NOMO-1 (cell line): Measurements from ENCODE around the gene KRT83.
"Not testable (repeated sequence)": the region's sequence is repeated elsewhere in the genome, so short reads cannot be mapped to it uniquely, and the experiment has no call there.

Experiments used
- DNase-seq, 2 experiments: peaks; one replicate each; lab custom pipeline; 2025; ENCODE audit not compliant: unreplicated experiment in 2 of 2; lab: John Stamatoyannopoulos, UW

KRT83 gene

DNA sequence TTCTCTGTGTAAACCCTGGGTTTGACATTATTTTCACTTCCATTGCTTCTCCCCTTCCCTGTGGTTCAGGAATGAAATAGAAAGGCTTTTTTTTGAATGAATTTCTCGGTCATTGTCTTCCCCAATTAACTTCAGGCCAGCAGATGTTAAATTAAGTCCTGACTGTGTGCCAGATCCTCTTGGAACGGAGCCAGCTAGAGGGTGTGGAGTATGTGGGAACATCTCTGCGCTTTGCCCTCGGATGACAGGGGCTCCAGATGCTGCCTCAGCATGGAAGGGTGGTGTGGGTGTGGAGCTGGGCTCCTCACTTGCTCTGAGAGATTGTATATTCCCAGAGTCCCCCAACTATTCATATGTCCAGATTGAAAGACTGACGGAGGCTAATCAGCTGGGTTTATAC lies 33.0 kb upstream of the KRT83 start:
- no peak for DNase-seq

DNA sequence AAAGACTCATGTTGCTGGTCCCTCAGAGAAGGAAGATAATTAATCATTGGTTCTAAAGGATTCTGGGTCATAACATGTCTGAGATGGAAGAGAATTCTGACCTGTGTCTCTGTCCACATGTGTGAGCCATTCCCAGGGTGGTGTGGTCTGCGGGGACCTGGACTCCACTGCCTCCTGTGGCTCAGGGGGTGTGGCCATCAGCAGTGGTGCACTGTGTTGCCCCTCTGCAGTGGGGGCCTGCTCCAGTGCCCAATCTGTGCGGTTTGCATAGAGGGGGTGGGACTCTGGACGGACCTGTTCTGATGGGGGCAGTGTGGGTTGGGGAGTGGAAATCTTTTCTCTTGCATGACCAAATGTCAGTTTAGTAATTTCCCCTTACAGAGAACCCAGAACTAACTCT lies 32.6 kb upstream of the KRT83 start:
- DNase-seq = no peak

DNA sequence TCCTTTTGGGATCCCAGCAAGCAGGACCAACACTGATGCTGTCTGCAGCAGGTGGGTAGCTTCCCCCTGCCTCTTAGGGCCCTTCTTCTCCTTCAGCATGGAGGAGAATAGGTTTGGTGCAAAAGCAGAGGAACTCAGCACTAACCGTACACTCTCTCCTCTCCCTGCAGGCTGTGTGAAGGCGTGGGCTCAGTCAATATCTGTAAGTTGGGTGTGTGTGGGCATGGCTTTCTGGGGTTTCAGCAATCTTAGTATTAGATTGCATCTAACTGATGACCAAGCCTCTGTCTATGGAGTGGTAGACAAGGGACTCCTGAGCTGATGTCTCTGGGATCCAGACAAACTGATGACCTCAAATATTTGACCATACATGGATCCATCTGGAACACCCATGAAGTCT lies 31.8 kb upstream of the KRT83 start:
- no peak for DNase-seq

DNA sequence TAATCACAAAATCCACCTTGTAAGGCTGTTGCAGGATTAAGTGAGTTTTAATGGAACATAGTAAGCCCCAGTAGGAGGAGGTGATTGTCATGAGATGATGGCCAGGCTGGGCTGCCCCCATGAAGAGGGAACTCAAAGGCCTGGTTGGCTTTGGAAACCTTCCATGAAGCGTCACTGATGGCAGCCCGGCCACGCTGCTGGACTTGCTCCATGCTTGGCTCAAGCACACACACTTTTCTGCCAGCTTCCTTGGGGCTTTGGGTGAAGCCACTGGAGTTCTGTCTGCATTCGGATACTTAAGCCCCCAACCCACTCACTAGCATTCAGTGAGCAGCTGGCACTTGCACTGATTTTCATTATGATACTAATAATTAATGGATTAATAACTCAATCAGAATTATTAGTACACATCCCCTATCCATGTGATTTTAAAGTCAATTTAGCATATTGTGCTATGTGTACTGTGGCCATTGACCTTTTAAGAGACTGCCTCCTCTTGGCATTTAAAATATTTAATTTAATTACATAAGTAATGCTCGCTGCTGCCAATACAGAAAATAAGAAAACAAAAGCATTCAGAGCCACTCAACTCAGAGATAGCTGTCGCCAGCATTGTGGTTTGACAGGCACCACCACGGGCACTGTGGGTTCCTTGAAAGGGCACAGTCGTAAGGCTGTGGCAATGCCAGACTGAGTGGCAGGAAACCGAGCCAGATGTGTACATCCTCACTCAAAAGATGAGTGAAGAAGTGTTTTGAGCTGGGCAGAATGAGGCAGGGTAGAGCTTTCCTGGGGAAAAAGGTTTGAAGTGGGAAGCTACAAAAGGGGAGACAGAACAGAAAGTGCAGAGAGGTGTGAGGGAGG lies 30.2 kb upstream of the KRT83 start:
- no peak for DNase-seq

DNA sequence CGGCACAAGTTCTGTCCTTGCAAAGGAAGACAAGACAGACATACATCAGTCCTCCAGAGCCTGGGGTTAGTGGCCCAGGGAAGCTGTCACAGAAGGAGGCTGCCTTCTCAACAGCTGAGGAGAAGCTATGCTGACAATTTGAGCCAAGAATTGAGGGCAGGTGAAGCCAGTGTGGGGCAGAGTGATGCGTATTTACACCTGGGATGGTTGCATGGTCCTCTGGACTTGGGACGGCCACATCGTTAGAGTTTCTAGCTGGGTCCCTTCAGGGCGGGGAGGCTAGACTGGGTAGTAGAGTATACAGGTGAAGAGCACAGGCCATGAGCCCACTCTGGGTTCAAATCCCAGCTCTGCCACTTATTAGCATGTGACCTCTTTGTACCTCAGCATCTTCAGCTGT lies 29.6 kb upstream of the KRT83 start:
- no peak for DNase-seq

DNA sequence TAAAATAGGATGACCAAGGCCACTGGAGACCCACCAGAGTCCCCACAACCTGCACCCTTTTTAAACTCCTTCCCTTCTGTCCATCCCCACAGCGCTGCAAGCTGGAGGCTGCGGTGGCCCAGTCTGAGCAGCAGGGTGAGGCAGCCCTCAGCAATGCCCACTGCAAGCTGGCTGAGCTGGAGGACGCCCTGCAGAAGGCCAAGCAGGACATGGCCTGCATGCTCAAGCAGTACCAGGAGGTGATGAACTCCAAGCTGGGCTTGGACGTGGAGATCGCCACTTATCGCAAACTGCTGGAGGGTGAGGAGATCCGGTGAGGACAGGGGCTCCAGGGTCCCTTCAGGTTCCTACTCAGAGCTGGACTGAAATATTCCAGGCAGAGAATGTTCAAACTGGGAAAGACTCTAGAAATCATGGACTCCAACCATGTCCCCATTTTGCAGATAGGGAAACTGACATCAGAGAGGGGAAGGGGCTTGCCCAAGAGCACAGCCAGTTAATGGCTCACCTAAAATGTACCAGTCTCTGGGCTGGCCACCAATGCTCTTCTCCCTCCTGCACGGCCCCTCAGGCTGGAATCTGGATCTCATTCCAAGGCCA lies 28.9 kb upstream of the KRT83 start:
- no peak for DNase-seq

DNA sequence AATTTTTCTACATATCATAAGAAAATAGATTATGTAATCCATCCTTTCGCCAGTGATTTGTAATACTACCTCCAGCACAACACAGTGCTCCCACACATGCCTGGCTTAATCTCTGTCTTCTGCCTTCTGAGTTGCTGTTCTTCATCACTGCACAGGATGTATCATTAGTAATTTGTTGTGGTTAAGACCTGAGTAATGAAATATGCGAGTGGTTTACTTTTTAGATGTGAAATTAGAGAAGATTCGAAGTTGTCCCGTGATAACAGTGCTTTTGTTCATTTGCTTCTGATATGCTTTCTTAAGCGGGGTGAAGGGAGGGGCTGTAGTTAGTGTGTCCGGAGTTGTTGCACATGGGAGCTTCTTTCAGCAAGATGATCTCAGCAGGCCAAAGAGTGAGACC lies 28.0 kb upstream of the KRT83 start:
- DNase-seq = no peak

DNA sequence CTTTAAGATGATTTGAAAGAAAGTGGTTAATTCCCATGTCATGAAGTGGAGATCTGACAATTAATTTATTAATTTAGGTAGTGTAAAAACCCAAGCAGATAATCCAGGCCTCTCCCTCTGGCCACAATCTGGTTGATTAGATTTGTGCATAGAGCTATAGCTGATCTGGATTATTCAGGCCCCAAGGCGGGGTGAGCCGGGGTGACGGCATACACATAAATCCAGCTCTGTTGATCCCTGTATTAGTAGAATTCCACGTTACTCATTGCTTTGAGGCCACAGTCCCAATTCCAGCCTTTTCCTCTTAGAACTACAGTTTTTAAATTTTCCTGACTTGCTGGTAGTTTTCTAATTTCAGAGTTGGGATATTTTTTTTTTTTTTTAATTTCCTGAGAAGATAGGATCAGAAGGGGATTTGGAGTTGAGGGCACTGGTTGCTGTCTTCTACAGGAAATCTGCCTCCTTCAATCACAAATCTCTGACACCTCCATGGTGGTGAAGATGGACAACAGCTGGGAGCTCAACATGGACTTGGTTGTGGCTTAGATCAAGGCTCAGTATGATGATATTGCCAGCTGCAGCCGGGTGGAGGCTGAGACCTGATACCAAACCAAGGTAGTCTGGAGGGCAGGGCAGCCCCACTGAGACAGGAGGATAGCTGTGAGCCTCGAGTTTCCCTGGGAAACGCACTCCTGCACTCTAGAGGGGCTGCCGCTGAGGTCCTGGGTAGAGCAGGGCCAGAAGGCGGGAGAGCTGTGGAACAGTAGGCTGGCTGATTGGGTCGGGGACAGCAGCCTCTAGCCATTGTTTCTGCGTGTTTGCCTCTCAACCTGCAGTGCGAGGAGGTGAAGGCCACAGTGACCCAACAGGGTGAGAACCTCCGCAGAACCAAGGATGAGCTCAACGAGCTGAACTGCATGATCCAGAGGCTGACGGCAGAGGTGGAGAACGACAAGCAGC lies 26.6 kb upstream of the KRT83 start:
- no peak for DNase-seq

DNA sequence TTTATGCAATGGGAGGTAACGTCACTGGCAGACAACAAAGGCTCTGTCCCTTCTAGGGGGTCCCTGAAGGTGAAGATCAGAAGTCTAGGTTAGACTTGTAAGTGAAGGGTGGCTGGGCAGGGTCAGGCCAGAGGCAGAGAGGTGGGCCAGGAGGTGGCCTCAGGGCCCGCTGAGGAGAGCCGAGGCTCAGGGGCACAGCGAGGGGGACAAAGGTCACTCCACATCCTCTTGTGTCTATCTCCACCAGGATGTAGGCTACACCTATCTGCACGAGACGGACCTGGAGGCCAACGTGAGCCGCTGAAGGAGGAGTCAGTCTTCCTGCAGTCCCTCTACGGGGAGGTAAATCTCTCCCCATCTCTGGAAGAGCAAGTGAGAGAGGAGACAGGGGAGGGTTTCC lies 25.8 kb upstream of the KRT83 start:
- DNase-seq = no peak

DNA sequence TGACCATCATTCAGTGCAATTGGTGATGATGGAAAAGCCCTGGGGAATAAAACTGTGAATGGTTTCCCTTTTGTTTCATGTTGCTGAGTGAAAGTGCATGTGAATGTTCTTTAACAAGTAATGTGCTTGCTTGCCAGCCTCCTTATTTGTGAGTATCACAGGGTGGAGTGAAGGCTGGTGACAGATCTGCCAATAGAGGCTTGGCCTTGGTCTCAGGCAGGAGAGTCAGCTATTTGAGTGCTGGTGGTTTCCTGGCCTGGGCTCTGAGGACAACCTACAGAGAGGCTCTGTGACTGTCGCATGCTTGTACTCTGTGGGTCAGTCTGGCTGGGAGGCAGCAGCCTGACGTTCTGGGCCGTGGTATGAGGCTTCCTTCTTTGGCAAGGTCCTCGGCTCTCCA lies 25.4 kb upstream of the KRT83 start:
- DNase-seq = no peak

DNA sequence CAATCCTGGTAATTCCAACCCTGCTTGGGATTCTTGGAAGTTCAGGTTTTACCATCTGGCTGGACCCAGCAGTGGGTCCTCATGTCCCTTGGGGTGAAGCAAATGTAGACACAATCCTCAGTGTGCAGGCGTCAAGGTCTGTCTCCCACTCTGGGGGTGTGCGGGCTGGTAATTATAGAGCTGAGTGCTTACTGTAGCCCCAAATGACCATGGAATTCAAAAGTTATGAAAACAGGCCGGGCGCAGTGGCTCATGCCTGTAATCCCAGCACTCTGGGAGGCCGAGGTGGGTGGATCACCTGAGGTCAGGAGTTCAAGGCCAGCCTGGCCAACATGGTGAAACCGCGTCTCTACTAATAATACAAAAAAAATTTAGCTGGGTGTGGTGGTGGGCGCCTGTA lies 23.8 kb upstream of the KRT83 start:
- not testable (repeated sequence) for DNase-seq

DNA sequence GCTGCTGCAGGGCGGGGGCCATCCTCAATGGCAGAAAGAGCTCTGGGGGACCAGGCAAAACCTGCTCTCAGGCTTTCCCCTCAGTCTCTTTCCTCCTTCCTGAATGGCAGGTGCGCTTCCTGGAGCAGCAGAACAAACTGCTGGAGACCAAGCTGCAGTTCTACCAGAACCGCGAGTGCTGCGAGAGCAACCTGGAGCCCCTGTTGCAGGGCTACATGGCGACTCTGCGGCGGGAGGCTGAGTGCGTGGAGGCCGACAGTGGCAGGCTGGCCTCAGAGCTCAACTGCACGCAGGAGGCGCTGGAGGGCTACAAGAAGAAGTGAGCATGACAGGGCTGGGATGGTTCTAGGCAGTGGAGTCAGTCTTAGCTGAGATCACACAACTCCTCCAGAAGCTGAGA lies 22.9 kb upstream of the KRT83 start:
- no peak for DNase-seq

DNA sequence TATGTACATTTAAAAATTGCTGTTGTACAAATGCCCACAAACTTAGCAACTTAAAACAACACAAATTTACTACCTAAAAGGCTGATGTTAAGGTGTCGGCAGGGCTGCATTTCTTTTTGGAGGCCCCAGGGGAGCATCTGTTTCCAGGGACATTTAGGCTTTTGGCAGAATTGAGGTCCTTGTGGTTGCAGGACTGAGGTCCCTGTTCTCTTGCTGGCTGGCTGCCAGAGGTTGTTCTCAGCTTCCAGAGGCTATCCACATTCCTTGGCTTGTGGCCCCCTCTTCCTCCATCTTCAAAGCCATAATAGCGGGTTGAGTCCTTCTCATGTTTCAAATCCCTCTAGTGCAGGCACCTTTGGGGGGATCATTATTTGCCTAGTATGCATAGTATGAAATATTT lies 22.4 kb upstream of the KRT83 start:
- DNase-seq = no peak

DNA sequence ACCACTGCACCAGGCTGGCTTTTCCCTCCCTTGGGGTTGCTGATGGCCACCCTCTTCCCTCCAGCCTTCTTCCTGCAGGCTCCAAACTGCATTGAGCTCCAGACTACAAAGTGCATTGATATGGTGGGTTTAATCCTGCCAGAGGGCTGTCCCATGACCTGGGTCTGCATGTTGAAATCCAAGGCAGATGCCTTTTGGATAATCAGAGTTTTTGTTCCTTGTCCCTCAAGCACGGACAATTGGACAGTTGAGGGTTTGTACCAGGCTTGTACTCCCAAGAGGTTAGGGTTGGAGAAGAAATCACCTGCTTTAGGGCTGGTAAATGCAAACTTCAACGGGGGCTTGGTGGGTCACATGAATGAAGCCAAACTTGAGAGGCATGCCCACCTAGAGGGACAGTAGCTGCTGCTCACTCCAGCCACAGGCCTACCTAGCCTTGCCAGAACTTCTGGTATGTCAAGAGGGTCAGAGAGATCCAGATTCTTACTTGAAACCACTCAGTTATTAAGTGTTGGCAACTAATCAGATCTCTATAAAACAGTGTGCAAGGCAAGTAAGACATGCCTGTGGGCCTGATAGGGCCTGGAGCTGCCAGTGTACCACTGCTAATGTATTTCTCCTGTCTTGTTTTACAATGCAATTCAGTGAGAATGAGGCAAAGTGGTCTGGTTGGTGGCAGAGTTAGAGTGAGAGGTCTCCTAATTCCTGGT lies 21.7 kb upstream of the KRT83 start:
- DNase-seq = no peak

DNA sequence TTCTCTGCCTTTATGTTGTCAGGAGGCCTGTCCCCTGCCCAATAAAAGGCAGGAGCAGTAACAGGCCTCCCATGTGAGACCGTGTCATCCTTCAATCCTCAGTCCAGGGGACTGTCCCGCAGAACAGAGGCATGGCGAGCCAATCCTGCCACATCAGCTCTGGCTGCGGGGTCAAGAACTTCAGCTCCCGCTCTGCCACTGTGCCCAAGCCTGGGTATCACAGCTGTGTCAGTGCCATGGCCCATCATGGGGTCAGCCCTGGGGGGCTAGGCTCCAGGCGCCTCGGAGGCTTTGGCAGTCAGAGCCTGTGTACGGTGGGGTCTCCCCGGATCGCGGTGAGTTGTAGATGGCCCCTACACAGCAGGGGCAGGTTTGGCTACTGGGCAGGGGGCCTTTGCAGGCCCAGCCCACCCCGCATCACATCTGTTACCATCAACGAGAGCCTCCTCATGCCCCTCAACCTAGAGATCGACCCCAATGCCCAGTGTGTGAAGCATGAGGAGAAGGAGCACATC lies 19.9 kb upstream of the KRT83 start:
- no peak for DNase-seq

DNA sequence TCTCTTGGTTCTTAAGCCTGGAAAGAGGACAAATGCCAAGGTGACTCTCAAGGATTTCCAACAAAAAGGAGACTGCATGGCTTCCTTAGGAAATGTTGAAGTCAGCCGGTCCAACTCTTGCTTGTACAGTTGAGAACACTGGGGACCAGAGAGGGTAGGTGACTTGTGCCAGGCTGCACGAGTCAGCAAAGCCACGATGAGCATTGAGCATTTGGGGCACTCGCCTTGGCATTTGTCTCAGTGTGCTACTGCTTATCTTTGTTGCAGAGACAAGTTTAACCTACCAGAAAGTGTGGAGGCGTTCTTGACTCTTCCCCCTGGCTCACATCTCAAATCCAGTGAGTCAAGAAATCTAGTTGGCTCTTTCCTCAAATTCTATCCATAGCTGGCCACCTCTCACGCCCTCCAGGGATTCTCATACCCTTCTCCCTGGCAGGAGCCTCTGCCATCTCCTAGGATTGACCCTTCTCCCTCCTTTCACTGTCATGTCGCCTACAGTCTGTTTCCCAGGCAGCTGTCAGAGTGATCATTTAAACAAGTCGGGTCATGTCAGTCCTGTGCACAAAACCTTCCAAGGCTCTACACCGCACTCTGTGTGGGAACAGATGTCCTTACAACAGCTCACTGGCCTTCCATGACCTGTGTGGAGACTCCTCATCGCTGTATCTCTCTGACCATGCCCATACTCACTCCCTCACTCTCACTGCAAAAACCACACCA lies 17.2 kb upstream of the KRT83 start:
- no peak for DNase-seq

DNA sequence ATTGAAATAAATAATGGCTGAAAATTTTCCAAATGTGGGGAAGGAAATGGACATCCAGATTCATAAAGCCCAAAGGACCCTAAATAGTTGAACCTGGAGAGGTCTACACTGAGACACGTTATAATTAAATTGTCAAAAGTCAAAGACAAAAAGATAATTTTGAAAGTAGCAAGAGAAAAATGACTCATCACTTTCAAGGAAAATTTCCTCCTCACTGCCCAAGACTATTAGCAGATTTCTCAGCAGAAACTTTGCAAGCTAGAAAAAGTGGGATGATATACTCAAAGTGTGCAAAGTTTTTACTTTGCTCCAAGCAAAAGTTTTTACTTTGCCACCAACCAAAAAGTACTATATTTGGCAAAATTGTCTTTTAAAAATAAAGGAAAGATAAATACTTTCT lies 15.9 kb upstream of the KRT83 start:
- DNase-seq = no peak

DNA sequence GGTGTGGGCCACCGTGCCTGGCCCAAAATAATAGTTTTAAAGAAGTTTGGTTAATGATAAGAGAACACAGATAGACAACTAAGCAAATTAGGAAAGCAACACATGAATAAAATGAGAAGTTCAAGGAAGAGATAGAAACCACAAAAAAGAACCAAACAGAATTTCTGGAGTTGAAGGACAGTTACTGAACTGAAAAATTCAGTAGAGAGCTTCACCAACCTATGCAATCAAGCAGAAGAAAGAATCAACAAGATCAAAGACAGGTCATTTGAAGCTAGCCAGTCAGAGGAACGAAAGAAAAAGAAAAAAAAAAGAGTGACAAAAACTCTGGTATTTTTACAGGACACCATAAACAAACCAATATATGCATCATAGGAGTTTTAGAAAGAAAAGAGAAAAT lies 15.4 kb upstream of the KRT83 start:
- DNase-seq = no peak

DNA sequence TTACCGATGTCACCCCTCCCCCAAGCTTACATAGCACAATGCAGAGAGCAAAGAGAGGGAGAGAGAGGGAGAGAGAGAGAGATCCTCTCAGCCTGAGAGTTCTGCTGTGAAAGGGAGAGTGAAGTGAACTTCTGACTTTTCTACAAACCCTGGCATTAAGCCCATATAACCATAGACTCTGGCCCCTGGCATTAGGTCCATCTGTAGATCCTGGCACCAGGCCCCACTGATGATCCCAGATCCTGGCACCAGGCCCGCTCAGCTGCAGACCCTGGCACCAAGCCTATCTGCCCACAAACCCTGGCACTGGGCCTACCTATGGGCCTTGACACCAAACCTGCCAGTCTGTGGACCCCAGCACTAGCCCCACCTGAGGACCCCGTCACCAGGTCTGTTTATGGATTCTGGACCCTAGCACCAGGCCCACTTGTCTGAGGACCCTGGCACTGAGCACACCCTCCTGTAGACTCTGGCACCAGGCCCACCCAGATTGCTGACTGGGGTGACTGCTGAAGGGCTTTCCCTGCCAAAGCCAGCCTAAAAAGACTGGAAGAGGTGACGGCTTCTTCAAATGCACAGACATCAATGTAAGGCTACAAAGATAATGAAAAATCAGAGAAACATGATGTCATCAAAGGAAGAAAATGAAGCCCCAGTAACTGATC lies 14.5 kb upstream of the KRT83 start:
- DNase-seq = no peak
